Measurements from ENCODE around the gene DLX3. TPM values are rescaled to one million over a fixed set of nuclear protein-coding genes. Genes with fewer than 3 reads are reported as not detected.

DLX3 gene
- total and polyA plus RNA-seq, 12 donors: 0.03 to 0.23 (median 0.11) TPM; not detected in 9

DNA sequence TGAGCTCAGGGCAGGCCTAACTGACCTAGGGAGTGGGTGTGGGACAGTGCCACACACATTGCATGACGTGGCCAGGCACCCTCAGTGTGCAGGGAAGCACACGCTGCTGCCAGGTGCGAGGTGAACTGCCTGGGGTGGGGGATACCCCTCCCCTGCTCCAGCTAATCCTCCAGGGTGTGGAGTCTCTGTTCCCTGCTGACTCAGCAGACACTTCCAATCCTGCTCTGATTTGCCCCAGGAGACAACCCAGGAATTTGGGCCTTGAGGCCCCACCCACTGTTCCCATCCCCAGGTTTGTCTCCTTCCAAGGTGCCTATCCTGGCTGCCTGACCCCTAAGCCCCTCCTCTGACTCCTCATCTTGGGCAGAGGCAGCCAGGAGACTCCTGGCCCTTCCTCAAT lies 10.7 kb downstream of the DLX3 start:
- peaks cover 0 to 90% (median 80%) of the 10 kb centered on the region in 7 donors for H3K27me3 ChIP-seq
- DNase-seq: no peak

DNA sequence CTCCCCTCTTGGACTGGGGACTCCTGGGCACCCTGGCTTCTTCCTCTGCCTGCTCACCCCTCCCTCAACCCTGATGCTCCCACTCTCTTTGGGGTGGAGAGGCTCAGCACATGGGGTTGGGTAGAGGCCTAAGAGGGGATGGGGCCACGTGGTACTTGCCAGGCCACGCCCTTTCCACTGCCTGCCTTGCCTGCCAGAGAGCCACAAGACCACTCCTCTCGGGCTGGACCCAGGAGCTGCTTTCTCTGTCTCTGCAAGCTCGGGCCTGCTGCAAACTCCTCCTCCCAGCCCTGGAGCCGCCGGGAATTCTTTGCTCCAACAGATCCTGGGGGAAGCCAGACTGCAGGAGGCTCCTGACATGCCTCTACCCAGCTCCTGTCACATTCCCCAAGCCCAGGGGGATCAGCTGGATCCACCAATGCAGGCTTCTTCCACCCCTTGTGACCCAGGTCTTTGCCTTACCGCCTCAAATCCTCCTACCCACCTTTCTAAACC lies 14.3 kb downstream of the DLX3 start:
- DNase-seq (no peak), ATAC-seq (no peak)
- 37 to 52% methylated on average over 7 of the region's 7 CpGs for whole genome bisulfite sequencing, 2 donors
- intact Hi-C loops (cut with DNase I): loop anchor here in 1 of 10 donors (10.0 kb wide), 1 partner anchor 56 kb away; no protein-coding TSS in a partner anchor
- Histone ChIP-seq H3K9me3 (no peaks in the 10 kb centered on the region), H3K36me3 (no peaks in the 10 kb centered on the region), H3K4me1 (no peaks in the 10 kb centered on the region), H3K27ac (no peak overlapping the region), H3K27me3 (peaks cover 0 to 94% (median 82%) of the 10 kb centered on the region in 7 donors), H3K4me3 (no peak overlapping the region)
- TF ChIP-seq, protein P1, sequence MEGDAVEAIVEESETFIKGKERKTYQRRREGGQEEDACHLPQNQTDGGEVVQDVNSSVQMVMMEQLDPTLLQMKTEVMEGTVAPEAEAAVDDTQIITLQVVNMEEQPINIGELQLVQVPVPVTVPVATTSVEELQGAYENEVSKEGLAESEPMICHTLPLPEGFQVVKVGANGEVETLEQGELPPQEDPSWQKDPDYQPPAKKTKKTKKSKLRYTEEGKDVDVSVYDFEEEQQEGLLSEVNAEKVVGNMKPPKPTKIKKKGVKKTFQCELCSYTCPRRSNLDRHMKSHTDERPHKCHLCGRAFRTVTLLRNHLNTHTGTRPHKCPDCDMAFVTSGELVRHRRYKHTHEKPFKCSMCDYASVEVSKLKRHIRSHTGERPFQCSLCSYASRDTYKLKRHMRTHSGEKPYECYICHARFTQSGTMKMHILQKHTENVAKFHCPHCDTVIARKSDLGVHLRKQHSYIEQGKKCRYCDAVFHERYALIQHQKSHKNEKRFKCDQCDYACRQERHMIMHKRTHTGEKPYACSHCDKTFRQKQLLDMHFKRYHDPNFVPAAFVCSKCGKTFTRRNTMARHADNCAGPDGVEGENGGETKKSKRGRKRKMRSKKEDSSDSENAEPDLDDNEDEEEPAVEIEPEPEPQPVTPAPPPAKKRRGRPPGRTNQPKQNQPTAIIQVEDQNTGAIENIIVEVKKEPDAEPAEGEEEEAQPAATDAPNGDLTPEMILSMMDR (IDR thresholded peaks at IDR 0.05): no peak

More for the DNA sequence above, 10.7 kb downstream of the DLX3 start:
- Histone ChIP-seq H3K4me3 (no peak overlapping the region), H3K27ac (no peak overlapping the region), H3K4me1 (peaks cover 0 to 5% (median 0%) of the 10 kb centered on the region in 9 donors), H3K36me3 (no peaks in the 10 kb centered on the region), H3K9me3 (no peaks in the 10 kb centered on the region)
- 57 to 59% methylated on average over 3 of the region's 3 CpGs for WGBS, 2 donors
- intact Hi-C loops (cut with DNase I): loop anchor here in 1 of 10 donors (10.0 kb wide), 1 partner anchor 59 kb away; no protein-coding TSS in a partner anchor
- TF ChIP-seq, protein P1 (IDR thresholded peaks at IDR 0.05): no peak
- ATAC-seq: no peak

DNA sequence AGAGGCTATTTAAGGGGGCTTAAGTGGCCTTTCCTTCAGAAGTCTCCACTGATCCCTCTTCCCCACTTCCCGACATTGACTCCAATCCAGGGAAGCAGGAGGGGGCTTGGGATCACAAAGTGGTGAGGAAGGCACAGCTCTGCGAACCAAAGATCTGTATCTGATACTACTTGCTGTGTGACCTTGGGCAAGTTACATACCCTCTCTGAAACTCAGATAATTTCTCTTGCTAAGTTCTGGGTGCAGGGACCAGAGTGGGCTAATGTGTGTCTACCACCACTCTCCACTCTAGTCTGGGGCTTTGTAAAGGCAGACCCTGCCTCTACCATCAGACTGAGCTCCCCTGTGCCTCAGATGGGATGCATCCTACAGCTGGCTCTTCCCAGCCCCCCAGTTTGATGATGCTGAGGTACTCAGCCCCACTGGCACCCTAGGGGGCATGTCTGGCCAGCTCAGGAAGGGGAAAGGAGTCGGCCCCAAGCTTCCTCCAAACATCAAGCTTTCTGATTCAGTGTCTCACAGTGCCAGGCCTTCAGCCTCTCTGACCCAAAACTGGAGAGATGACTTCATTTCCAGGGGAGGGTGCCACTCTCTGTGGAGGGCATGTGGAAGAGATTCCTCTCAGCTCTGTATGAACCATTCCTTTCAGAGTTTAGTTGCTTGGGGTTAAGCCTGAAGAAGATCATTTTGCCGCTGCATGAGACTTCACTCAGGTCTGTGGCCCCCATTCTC lies 15.1 kb downstream of the DLX3 start:
- TF ChIP-seq, protein P1 (IDR thresholded peaks at IDR 0.05): no peak
- Histone ChIP-seq H3K27ac (no peak overlapping the region), H3K4me1 (no peaks in the 10 kb centered on the region), H3K4me3 (no peak overlapping the region), H3K36me3 (no peaks in the 10 kb centered on the region), H3K27me3 (peaks cover 0 to 94% (median 86%) of the 10 kb centered on the region in 7 donors), H3K9me3 (no peaks in the 10 kb centered on the region)
- DNase-seq (no peak), ATAC-seq (no peak)
- 74 to 86% methylated on average over 4 of the region's 4 CpGs for WGBS, 2 donors
- intact Hi-C loops (cut with DNase I): loop anchor here in 1 of 10 donors (10.0 kb wide), 1 partner anchor 55 kb away; no protein-coding TSS in a partner anchor

DNA sequence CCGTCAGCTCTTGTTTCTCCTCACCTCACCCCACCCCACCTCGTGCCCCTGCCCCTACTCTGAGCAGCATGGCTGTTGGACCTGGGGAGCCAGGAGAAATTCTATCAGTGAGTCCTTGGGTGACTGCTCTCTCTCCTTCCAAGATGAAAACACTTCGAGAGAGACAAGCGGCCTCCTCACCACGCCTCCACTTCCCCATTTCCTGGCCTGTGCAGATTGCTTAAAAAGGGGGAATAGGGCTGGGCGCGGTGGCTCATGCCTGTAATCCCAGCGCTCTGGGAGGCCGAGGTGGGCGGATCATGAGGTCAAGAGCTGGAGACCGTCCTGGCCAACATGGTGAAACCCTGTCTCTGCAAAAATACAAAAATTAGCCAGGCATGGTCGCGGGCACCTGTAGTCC lies 16.5 kb downstream of the DLX3 start:
- Histone ChIP-seq H3K4me3 (no peak overlapping the region), H3K27me3 (peaks cover 2 to 96% (median 87%) of the 10 kb centered on the region in 7 donors), H3K27ac (no peak overlapping the region), H3K4me1 (no peaks in the 10 kb centered on the region), H3K36me3 (no peaks in the 10 kb centered on the region), H3K9me3 (no peaks in the 10 kb centered on the region)
- DNase-seq (no peak), ATAC-seq (no peak)
- intact Hi-C loops (cut with DNase I): no loop called here
- WGBS, 2 donors: 63 to 64% methylated on average over 13 of the region's 13 CpGs
- TF ChIP-seq, protein P1 (IDR thresholded peaks at IDR 0.05): no peak

Measured in heart right ventricle (tissue), 16 donors.